Ishikawa (cell line): ENCODE measurements around the gene ZAP70.

Source experiments
- CEBPB ChIP-seq: IDR thresholded peaks from 2 replicates; pipeline ENCODE4 v1.6.1; 2012
- CREB1 ChIP-seq: IDR thresholded peaks from 2 replicates; pipeline ENCODE4 v1.6.1; 2012; ENCODE audit warnings: low read depth
- EGR1 ChIP-seq: IDR thresholded peaks from 2 replicates; pipeline ENCODE4 v1.6.1; 2012
- EP300 ChIP-seq: IDR thresholded peaks from 2 replicates; pipeline ENCODE4 v1.6.1; 2012; ENCODE audit warnings: borderline replicate concordance
- FOXM1 ChIP-seq: IDR thresholded peaks from 2 replicates; pipeline ENCODE4 v1.6.1; 2012; ENCODE audit warnings: low read depth, borderline replicate concordance
- NFIC ChIP-seq: IDR thresholded peaks from 2 replicates; pipeline ENCODE4 v1.6.1; 2012
- RAD21 ChIP-seq: IDR thresholded peaks from 2 replicates; pipeline ENCODE4 v1.6.1; 2012; ENCODE audit warnings: low read depth
- TAF1 ChIP-seq: IDR thresholded peaks from 2 replicates; pipeline ENCODE4 v1.6.1; 2012; ENCODE audit warnings: low read depth, mild to moderate bottlenecking
- TCF12 ChIP-seq: IDR thresholded peaks from 2 replicates; pipeline ENCODE4 v1.6.1; 2012; ENCODE audit warnings: low read depth
- YY1 ChIP-seq: IDR thresholded peaks from 2 replicates; pipeline ENCODE4 v1.6.1; 2012; ENCODE audit warnings: low read depth
- ZBTB7A ChIP-seq: IDR thresholded peaks from 2 replicates; pipeline ENCODE4 v1.6.1; 2012; ENCODE audit warnings: low read depth
- TF ChIP-seq, protein P1 (sequence below): IDR thresholded peaks from 2 replicates; pipeline ENCODE4 v1.6.1; 2012
- TF ChIP-seq, protein P2 (sequence below): IDR thresholded peaks from 2 replicates; pipeline ENCODE4 v1.6.1; 2012
- TF ChIP-seq, protein P3 (sequence below): IDR thresholded peaks from 2 replicates; pipeline ENCODE4 v1.6.1; 2012; ENCODE audit warnings: low read depth, mild to moderate bottlenecking

DNA sequence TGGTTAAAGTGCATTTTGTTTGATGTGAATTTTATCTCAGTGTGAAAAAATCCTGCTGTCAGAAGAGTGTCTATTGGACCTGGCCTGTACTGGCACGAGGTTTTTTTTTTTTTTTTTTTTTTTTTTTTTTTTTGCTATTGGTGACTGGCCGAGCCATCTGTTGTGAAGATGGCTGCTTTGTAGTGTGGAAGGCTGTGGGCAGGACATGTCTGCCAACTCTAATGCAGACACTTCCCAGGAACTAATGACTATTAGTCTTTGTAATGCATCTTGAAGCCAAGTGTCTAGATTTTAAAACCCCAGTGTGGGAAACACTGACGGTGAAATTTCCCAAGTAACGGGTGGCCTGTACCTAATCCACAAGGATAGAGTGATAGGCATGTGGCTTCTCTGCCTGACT is 34.3 kb downstream of the ZAP70 start:
- TF ChIP-seq TAF1 (no peak), EGR1 (no peak), ZBTB7A (no peak), TCF12 (no peak), CEBPB (no peak), RAD21 (no peak), CREB1 (no peak), NFIC (no peak), EP300 (no peak), YY1 (no peak), FOXM1 (no peak)
- TF ChIP-seq, protein P1, sequence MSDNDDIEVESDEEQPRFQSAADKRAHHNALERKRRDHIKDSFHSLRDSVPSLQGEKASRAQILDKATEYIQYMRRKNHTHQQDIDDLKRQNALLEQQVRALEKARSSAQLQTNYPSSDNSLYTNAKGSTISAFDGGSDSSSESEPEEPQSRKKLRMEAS, result no peak
- TF ChIP-seq, protein P2, sequence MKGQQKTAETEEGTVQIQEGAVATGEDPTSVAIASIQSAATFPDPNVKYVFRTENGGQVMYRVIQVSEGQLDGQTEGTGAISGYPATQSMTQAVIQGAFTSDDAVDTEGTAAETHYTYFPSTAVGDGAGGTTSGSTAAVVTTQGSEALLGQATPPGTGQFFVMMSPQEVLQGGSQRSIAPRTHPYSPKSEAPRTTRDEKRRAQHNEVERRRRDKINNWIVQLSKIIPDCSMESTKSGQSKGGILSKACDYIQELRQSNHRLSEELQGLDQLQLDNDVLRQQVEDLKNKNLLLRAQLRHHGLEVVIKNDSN, result no peak
- TF ChIP-seq, protein P3, sequence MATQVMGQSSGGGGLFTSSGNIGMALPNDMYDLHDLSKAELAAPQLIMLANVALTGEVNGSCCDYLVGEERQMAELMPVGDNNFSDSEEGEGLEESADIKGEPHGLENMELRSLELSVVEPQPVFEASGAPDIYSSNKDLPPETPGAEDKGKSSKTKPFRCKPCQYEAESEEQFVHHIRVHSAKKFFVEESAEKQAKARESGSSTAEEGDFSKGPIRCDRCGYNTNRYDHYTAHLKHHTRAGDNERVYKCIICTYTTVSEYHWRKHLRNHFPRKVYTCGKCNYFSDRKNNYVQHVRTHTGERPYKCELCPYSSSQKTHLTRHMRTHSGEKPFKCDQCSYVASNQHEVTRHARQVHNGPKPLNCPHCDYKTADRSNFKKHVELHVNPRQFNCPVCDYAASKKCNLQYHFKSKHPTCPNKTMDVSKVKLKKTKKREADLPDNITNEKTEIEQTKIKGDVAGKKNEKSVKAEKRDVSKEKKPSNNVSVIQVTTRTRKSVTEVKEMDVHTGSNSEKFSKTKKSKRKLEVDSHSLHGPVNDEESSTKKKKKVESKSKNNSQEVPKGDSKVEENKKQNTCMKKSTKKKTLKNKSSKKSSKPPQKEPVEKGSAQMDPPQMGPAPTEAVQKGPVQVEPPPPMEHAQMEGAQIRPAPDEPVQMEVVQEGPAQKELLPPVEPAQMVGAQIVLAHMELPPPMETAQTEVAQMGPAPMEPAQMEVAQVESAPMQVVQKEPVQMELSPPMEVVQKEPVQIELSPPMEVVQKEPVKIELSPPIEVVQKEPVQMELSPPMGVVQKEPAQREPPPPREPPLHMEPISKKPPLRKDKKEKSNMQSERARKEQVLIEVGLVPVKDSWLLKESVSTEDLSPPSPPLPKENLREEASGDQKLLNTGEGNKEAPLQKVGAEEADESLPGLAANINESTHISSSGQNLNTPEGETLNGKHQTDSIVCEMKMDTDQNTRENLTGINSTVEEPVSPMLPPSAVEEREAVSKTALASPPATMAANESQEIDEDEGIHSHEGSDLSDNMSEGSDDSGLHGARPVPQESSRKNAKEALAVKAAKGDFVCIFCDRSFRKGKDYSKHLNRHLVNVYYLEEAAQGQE, result no peak
